ENCODE measurements around the gene GK2. TPM values are rescaled to one million over a fixed set of nuclear protein-coding genes. Genes with fewer than 3 reads are reported as not detected.

The GK2 gene
- total RNA-seq, 1 donor from 2014 or later, result not detected

GRCh38 chr4:79399076-79399475 lies 9.0 kb downstream of the GK2 start:
- Histone ChIP-seq H3K4me2 (ENCODE audit: low read length) (no peak overlapping the region), H3K4me1 (ENCODE audit: insufficient read depth, low read length) (no peaks in the 10 kb centered on the region), H2AFZ (ENCODE audit: low read depth, low read length) (no peak overlapping the region), H3K9ac (ENCODE audit: low read length) (no peak overlapping the region), H3K4me3 (ENCODE audit: insufficient read depth, low read depth, low read length) (no peak overlapping the region), H3K79me2 (ENCODE audit: insufficient read depth, low read length) (no peaks in the 10 kb centered on the region), H4K20me1 (ENCODE audit: insufficient read depth, low read length) (no peaks in the 10 kb centered on the region), H3K27ac (ENCODE audit: low read depth, low read length) (no peak overlapping the region), H3K27me3 (ENCODE audit: insufficient read depth, low read length) (no peaks in the 10 kb centered on the region), H3K36me3 (ENCODE audit: insufficient read depth, low read length) (no peaks in the 10 kb centered on the region), H3K9me3 (ENCODE audit: insufficient read depth, low read depth, low read length) (no peaks in the 10 kb centered on the region)
- DNase-seq (ENCODE audit: low read depth) (no peak), FAIRE-seq (no peak)
- Mint-ChIP-seq H3K4me3 (ENCODE audit: unreplicated experiment) (no peak overlapping the region), H3K9me3 (ENCODE audit: unreplicated experiment) (no peaks in the 10 kb centered on the region), H3K27me3 (ENCODE audit: low read depth, unreplicated experiment) (no peaks in the 10 kb centered on the region), H3K36me3 (ENCODE audit: low read depth, unreplicated experiment) (no peaks in the 10 kb centered on the region), H3K4me1 (ENCODE audit: low read depth, unreplicated experiment) (no peaks in the 10 kb centered on the region), H3K27ac (ENCODE audit: unreplicated experiment) (no peak overlapping the region)
- no peak for TF ChIP-seq CTCF (IDR thresholded peaks at IDR 0.05; ENCODE audit: insufficient read depth, low read depth, low read length)
- no peak for TF ChIP-seq EZH2 (IDR thresholded peaks at IDR 0.05; ENCODE audit: insufficient read depth, low read length)

- Histone ChIP-seq H2AFZ (ENCODE audit: low read depth, low read length) (no peak overlapping the region), H3K4me2 (ENCODE audit: low read length) (no peak overlapping the region)
- no peaks in the 10 kb centered on the region for H3K4me1 Mint-ChIP-seq (ENCODE audit: low read depth, unreplicated experiment)
These were observed 10.1 kb downstream of the GK2 start for GRCh38 chr4:79397951-79398350.

More at GRCh38 chr4:79397951-79398350, 10.1 kb downstream of the GK2 start:
- Histone ChIP-seq H3K27me3 (ENCODE audit: insufficient read depth, low read length) (no peaks in the 10 kb centered on the region), H3K79me2 (ENCODE audit: insufficient read depth, low read length) (no peaks in the 10 kb centered on the region), H3K9me3 (ENCODE audit: insufficient read depth, low read depth, low read length) (no peaks in the 10 kb centered on the region), H3K36me3 (ENCODE audit: insufficient read depth, low read length) (no peaks in the 10 kb centered on the region), H3K9ac (ENCODE audit: low read length) (no peak overlapping the region), H3K4me1 (ENCODE audit: insufficient read depth, low read length) (no peaks in the 10 kb centered on the region), H4K20me1 (ENCODE audit: insufficient read depth, low read length) (no peaks in the 10 kb centered on the region), H3K4me3 (ENCODE audit: insufficient read depth, low read depth, low read length) (no peak overlapping the region), H3K27ac (ENCODE audit: low read depth, low read length) (no peak overlapping the region)
- DNase-seq (ENCODE audit: low read depth), result no peak
- no peaks in the 10 kb centered on the region for H3K36me3 Mint-ChIP-seq (ENCODE audit: low read depth, unreplicated experiment)
- no peak for FAIRE-seq
- H3K27ac Mint-ChIP-seq (ENCODE audit: unreplicated experiment), result no peak overlapping the region
- TF ChIP-seq EZH2 (IDR thresholded peaks at IDR 0.05; ENCODE audit: insufficient read depth, low read length), result no peak
- no peak for TF ChIP-seq CTCF (IDR thresholded peaks at IDR 0.05; ENCODE audit: insufficient read depth, low read depth, low read length)
- H3K9me3 Mint-ChIP-seq (ENCODE audit: unreplicated experiment), result no peaks in the 10 kb centered on the region
- H3K4me3 Mint-ChIP-seq (ENCODE audit: unreplicated experiment), result no peak overlapping the region
- no peaks in the 10 kb centered on the region for H3K27me3 Mint-ChIP-seq (ENCODE audit: low read depth, unreplicated experiment)

Data from astrocyte (in vitro differentiated cells and primary cell).